Activated CD8-positive, alpha-beta memory T cell treated with anti-CD3 and anti-CD28 coated beads, Interleukin-2, amount 50 U/mL, for 48 hours (primary cell): ENCODE results near the gene STARD13.
"Not testable (repeated sequence)": the region's sequence is repeated elsewhere in the genome, so short reads cannot be mapped to it uniquely, and the experiment has no call there.

Experiments used
- DNase-seq: peaks from one replicate; pipeline ENCODE4 v3.0.0-alpha.2; 2020

STARD13 gene

DNA sequence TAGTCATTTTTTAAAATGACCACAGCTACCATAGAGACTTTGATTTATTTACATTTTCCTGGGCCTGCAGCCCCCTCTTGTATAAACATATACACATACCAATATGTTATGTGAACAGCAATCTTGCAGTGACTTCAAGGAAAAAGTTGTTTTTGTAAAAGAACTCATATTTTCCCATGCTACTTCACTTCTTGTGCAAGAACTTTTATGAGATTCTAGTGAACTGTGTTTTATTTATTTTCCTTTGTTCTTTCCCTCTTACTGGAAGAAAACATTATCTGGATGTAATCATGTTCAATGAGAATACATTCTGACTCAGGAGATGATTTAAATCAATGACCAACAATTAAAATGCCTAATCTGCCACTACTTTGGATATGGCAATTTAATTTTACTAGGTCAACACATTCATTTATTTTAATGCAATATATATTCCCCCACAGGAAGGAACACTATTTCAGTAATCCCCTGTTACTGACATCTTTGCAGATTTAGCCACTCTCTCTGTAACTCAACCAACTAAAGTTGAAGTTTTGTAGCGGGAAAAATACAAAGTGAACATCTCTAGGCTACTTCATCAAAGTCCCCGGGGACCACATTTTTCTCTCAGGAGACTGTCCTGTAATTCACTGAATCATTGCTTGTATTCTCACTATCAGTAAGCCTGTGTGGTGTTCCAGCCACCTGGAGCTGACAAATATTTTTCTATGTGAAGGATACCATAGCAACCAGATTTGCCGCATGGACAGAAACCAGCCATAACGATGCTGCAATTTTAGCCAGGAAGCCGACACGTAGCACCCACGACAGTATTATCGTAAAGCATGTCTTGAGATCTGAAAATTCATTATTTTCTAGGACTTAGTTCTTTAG lies 90.5 kb downstream of the STARD13 start:
- no peak for DNase-seq

DNA sequence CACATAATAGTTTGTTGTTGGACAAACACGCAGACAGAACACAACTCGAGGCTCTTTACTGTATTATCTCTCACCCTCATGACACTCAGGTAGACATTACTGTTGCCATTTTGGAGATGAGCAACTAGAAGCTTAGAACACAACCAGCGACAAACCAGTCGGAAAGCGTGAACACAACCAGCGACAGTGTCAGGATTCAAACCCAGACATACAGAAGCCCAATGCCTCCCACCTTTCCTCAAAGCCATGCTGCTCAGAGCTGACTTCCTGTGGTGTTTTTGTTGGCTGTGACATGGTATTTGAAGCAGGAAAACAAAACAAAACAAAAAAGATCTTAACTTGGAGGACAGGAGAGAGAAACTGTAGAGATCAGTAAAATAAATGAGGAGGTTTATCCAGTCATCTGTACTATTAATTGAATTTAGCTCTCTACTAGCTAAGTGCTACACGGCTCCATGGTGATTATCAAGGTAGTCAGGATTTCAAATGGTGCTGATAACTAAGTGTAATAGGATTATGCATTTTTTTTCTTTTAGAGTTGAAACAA lies 92.1 kb downstream of the STARD13 start:
- DNase-seq = no peak

DNA sequence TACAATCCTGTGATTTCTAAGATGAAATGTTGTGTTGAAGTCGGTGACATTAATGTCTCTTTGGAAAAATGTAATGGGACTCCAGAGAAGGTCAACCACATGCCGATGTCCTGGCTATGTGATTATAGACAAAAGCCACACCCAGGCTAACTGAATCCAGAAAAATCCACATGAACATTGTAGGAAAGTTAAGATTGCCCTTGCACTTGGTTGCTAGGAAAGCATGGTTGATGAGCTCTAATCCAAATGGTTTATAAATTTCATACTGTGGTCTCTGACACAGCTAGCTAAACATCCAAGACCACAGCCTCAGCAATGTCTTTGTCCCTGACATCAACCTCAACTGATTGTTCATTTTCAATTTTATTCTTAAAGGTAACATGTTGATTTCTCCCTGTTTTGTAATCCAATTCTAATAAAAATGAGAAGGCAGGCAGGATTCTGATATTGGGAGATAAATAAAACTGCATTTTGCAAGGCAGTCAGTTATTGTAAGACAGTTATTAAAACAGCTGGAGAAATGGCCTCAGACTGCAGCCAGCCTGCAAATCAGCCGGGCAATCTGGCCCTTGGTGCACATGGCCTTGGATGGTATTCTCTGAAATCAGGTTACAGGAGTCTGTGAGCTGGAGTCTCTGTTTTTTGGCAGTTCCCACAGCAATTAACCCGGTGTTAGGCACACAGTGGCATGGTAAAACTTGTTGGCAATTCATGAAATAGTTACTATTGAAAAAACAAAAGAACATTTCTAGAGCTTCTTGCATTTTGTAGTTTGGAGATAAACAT lies 93.9 kb downstream of the STARD13 start:
- DNase-seq = no peak

DNA sequence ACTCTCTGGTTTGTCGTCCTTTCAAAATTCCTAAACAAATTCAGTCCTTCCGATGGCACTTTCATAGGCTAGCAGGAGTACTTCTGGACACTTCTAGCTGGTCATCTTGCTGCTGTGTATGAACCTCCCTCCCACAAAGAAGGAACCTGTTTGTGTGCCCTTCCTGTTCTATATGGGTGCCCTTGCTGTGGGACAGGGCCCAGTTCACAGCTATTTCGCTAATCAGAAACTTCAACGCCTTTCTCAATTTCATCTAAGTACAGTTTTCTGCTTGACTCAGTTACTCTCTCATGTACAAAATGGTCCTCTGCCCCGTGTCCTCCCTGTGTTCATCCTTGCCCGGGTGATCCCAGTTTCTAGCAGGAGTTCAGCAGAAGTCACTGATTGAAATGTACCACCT lies 96.1 kb downstream of the STARD13 start:
- DNase-seq = no peak

DNA sequence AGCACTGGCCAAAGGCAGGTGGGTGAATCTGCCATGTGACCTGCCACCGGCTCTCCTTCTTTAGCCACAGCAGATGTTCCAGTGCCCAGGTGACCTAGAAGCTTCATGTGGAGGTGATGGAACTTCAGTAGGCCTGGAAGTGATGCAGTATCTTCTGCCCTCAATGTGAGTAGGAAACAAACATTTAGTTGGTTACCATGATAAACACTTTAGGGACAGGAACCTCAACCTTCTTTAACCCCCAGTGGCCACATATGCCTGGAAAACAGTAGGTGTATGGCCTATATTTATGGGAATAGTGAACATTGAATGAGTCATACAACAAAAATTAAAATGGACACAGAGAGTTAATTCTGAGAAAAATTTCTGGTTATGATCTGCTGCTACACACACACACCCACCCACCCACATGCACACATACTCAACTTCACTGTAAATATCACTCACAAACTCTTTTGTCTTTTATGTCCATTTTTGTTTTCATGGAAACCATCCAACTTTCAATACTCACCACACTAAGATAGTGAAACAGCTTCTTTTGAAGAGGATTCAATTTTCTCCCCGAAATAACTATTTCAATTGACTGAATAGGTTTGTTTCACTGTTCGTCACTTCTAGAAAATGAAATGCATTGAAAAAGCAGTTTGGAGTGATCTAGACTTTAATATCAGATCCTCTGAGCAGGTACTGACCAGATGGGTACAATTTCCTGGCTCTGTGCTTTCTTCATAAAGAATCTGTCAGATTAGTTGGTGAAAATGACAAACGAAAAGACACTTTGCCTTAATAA lies 97.3 kb downstream of the STARD13 start:
- no peak for DNase-seq

DNA sequence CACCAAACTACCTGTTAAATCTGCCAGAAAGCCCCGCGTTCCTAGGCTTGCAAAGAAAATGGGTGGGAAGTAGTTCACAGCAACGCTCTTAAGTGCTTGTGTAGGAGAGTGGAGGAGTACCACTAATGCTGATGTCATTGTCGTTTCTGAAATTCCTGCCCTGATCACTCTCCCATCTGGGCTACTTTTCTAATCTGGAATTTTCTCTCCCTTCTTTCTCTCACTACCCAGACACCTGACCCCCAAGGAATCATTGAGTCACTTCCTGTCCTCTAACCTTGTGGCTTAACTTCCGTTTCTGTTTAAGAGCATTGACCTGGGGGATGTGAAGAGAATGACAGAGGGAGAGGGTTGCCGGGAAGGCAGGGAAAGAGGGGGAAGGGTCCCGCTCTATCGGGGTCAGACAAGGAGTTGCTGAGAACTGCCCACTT lies 98.7 kb downstream of the STARD13 start:
- no peak for DNase-seq

DNA sequence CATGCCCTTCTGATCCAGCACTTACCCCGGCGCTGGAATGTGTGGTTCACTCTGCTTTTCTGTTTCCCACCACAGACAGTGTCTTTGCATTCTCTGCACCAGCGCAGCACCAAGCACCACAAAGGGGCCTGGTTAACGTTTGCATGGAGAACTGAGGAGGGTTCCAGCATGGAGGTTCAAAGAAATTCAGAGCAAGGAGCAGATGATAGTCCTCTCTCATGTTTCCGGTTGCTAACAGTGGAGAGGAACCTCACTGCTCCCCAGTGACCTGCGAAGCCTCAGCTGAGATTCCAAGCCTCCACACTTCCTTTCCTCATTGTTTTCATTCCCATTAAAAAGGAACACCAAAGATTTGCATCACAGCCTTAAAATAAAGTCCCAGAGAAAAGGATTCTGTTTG lies 99.7 kb downstream of the STARD13 start:
- DNase-seq = no peak

DNA sequence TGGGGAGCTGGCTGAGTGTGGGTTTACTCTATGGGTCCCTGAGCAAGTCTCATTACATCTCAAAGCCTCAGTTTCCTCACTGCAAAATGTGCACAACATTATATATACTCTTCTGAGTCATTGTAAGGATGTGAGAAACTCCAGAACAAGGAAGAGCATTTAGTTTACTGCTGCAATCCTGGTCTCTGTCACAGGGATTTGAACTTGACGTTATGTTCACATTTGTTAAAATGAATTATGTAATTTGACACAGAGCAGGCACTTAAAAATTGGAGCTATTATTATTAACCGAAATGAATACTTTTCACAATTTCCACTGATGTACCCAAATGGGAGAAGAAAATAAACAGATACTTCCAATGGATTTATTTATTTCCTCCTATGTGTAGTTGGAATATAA lies 101.0 kb downstream of the STARD13 start:
- no peak for DNase-seq

DNA sequence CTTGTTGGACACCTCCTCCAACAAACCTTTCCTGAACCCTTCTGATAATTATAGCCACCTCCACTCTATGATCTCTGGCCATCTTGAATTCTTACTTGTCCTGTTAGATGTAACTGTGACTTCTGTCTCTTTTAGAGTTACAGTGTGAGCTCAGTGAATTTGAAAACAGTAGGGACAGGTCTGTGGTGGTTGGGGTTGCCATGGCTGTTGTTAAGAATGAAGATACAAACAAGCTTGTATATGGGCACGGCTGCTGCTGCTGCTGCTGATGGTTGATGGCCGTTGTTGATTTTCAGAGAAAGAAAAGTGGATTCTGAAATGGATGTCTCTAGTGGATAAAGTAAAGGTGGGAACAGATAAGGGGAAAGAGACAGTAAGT lies 101.5 kb downstream of the STARD13 start:
- no peak for DNase-seq

DNA sequence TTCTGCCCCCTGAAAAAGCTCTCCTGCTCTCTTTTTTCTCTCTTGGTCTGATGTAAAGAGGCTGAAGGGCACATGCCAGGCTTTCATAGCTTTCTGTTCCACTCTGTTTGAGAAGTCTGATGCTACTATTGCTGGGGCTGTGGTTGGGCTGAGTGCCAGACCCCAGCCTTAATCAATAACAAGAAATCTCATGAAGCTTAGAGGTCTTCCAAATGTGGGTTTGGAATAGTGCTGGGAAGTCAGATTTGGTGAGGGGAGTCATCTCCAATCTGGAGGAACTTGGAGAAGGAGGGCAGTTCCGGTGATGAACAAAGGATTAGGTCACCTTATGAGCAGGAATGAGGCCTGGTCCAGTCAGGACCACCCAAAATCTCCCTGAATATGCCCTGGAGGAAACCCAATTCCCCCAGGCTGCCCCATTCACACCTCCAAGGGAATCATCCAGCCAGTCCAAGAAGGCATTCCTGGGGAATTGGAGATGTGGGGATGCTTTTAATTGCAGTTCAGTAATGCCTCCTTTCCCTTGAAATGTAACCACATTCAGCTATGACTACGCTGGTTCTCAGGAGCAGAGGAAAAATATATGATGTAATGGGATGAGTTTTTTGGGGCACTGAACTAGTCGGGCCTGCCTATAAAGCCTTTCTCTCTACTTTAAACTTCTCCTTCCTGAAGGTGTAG lies 102.0 kb downstream of the STARD13 start:
- DNase-seq = no peak

DNA sequence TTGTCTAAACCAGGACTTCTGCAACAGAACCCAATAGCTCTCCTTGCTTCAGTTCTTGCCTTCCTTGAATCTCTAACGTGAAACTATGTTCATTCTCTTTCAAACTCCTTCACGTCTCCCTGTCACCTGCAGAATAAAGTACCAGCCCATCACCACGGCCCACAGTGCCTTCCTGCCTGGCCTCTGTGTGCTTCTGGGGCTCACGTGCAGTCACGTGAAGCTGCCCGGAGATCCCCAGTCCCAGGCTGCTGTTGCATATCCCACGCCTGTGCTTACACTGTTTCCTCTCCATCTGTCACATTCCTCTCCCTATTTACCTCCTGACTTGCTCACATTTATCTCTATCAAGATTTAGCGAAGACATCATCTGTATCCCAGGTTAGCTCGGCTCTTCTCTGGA lies 102.8 kb downstream of the STARD13 start:
- no peak for DNase-seq

DNA sequence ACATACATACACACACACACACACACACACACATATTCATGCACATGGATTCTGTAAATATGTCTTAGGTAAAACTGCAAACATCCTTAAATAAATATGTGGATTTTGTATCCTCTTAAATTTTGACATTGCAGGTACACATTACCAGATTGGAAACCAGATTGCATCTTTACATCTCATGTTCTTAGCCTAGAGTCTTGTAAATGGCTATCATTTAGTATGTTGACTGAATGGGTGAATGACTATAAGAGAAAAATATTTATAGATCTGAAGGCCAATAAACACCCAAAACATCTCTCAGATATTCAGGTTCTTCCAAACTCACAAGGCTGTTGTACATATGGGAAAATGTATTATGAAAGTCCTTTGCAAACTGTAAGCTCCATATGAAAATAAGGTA lies 104.3 kb downstream of the STARD13 start:
- DNase-seq = no peak

DNA sequence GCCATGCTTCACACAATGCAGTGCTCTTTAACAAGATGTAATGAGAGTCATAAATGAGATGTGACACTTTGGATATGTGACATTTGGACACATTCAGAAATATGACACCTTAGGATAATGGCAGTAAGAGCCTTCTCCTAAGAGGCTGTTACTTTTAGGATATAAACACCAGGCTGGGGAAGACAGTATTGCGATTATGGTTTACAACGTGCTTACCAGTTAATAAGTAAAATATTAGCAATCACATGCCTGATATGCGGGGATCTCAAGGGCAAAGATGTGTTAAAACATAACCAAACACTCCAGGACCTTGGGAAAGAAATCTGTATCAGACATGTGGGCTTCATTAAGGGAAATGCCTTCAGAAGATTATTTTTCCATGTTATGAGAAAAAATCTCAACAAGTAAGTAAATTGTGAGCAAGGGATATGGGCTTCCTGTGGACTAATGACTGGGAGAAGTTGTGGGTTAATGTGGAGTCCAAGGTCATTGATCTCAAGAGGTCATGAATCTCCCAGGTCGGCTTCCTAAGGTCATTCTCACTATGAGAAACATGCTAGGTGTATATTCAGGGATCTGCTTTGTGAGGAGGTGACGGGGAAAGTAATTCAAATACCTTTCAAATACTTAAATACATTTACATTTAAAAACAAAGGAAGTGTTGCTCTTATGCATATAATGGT lies 105.3 kb downstream of the STARD13 start:
- no peak for DNase-seq

DNA sequence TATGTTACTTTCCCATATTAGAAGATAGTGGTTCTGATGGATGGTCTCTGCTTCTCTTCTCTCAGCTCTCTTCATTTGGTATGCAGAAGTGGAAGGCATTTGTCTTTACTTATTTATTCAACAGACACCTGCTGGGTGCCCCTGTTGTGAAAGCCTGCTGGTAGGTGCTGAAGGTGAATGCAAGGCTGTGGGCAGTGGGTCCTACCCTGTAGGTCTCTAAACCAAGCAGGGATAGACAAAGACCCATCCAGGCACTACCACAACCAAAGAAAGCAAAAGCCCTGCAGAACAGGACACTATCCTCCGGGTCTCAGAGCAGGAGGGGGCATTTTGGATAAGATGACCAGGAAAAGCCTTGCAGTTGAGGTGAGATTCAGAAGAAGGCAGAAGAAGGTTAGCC lies 106.1 kb downstream of the STARD13 start:
- no peak for DNase-seq

DNA sequence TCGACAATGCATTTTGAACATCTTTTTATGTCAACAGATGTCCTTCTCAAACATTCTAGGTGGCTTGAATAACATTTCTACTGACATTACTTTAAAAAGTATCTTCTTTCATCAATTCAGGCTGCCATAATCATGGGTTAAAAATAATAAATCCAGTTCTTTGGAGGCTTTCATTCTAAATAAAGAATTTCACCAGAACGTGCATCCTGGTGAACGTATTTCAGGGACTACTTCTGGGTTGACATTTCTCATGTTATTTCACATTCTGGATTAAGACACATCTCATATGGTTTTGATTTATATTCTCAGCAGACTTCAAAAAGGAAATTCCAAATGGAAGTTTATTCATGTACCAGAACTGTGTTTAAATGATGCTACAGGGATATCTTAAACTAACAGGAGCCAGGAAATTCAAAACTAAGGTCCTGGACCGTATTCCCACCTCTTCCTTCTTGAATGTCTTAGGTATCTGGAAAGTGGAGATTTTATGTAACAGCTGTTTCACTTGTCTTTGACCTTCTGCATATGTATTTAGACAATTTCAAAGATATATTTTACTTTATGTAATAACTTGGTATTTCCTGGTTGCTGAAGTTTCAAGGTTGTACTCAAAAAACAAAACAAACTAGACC lies 107.2 kb downstream of the STARD13 start:
- no peak for DNase-seq

DNA sequence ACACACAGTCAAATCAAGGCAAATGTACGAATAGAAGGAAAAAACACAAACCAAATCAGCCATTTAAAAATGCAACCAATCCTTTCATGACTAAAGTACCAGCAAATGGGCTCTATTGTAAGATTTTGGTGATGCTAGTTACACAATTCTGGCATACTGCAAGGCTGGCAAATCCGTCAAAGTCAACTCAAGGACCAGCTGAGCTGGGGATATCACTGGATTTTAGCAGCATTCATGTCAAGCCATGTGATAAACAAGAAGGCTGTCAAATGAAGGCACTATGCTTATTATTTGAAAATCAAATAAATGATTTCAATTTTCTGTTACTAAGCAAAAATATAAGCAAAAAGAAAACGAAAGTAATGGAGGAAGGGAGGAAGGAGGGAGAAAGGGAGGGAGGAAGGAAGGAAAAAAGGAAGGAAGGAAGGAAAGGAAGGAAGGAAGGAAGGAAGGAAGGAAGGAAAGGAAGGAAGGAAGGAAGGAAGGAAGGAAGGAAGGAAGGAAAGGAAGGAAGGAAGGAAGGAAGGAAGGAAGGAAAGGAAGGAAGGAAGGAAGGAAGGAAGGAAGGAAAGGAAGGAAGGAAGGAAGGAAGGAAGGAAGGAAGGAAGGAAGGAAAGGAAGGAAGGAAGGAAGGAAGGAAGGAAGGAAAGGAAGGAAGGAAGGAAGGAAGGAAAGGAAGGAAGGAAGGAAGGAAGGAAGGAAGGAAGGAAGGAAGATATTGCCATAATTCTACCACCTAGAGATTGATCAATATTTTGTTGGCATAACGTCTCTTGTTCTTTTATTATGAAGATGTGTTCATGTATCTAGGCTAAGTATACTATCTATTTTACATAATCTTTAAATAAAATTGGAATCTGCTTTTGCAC lies 108.0 kb downstream of the STARD13 start:
- not testable (repeated sequence) for DNase-seq

DNA sequence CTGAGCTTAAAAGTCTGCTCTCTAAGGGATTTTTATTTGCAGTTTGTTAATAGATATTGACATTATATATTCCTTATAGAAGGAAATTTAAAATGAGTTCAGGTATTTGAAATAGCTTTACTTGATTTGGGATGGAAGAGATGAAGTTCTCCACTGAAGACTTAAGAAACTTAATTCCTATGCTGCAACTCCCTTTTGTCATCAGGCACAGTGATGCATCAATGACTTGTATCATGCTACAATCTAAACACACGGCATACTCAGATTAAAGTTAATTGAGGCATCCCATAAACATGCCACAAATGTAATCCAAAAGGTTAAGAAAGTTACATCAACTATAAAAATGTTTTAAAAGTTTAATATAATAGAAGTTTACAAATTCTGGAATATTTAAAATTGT lies 109.0 kb downstream of the STARD13 start:
- no peak for DNase-seq

DNA sequence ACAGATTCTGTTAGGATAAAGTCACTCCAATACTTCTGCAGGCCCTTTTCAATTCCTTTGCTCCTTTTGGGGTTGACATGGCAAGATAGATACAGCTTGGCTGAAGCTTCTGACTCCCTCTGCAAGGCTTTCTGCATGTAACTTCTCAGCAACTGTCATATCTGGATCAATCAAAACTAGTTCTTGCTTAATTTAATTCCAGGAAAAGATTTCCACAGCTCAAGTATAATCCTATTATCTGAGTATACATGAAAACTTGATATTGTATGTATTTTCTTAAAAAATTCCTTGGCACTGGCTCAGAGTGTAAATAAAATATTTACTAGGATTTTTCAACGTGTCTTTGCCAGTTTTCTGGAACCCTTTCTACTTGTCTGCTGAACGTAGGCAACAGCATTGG lies 109.6 kb downstream of the STARD13 start:
- DNase-seq = no peak

DNA sequence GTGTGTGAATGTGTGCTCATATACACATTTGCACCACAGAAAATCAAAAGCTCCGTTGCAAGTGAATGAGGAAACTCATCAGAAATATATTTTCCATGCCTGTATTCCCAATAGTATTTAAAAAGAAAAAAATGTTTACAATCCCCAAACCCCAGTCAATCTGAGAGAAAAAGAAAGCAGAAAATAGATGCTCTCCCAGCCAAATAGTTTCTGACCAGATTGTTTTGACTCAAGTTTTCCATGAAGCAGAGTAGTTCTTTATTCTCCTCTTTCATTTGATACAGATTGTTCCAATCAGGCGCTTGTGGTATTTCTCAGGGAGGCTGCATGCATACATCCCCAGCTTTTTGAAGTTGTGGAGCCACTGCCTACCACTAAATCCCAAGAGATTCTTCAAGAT lies 110.6 kb downstream of the STARD13 start:
- no peak for DNase-seq

DNA sequence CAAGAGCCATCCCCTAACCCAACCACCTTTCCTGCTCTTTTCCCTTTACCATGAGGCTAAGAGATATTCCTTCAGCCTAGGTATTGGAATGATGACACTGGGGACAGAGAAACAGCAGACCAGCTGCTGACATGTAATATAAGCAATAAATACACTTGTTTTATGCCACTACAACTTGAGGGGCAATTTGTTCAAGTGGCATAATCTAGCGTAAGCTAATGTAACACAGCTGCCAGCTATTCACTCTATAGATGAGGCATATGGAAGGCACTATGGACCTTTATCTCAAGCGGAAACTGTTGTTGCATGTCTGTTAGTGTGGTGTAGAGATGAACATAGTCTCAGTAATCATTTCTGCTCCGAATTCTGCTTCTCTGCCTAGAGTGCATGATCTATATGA lies 111.1 kb downstream of the STARD13 start:
- no peak for DNase-seq
